ENCODE data around the gene VDAC1. TPM values are rescaled to one million over a fixed set of nuclear protein-coding genes. Genes with fewer than 3 reads are reported as not detected.

VDAC1 gene
- total RNA-seq, 2 experiments from 2014 or later = 46.8 to 50.9 TPM

GRCh38 chr5:133992429-133993155 lies 12.2 kb downstream of the VDAC1 start:
- ATAC-seq (ENCODE audit: poor library complexity) = no peak
- Mint-ChIP-seq H3K27ac (peak overlapping the region; percentile 44), H3K4me1 (ENCODE audit: low read depth) (peaks cover 45% of the 10 kb centered on the region), H3K4me3 (no peak overlapping the region), H3K9me3 (no peaks in the 10 kb centered on the region), H3K27me3 (no peaks in the 10 kb centered on the region), H3K36me3 (ENCODE audit: low read depth) (peaks cover 36% of the 10 kb centered on the region)
- intact Hi-C loops (cut with DNase I, micrococcal nuclease) = no loop called here
- TF ChIP-seq CTCF (IDR thresholded peaks at IDR 0.05) = no peak
- peaks cover 26% of the 10 kb centered on the region for H3K36me3 ChIP-seq (ENCODE audit: insufficient read depth, low read length)
- H3K4me1 ChIP-seq (ENCODE audit: insufficient read depth, low read length) = peaks cover 27% of the 10 kb centered on the region
- POLR2A ChIA-PET = interaction anchor here (1.1 to 1.5 kb wide), 2 partner anchors 12 to 13 kb away, joined by 3 to 6 read pairs; partner anchors contain the start of gene VDAC1
- no peaks in the 10 kb centered on the region for H3K27me3 ChIP-seq (ENCODE audit: control insufficient read depth in 1 of 2, insufficient read depth in 2 of 2, low read length in 2 of 2)
- CTCF ChIA-PET = interaction anchor here (1.2 kb wide), 1 partner anchor 12 kb away, joined by 3 read pairs; no protein-coding TSS in a partner anchor
- DNase-seq = no peak
- no peak overlapping the region for H3K27ac ChIP-seq (ENCODE audit: low read depth in 1 of 2, low read length in 2 of 2)
- no peak overlapping the region for H3K4me3 ChIP-seq (ENCODE audit: low read length)
- no peaks in the 10 kb centered on the region for H3K9me3 ChIP-seq (ENCODE audit: control insufficient read depth in 1 of 2, insufficient read depth in 1 of 2, low read length in 2 of 2)

GRCh38 chr5:133991171-133991910 lies 13.4 kb downstream of the VDAC1 start:
- H3K27me3 Mint-ChIP-seq = no peaks in the 10 kb centered on the region
- H3K36me3 ChIP-seq (ENCODE audit: insufficient read depth, low read length) = peaks cover 36% of the 10 kb centered on the region
- CTCF ChIA-PET = no interaction called here
- intact Hi-C loops (cut with DNase I, micrococcal nuclease) = no loop called here
- H3K36me3 Mint-ChIP-seq (ENCODE audit: low read depth) = peaks cover 47% of the 10 kb centered on the region
- H3K9me3 ChIP-seq (ENCODE audit: control insufficient read depth in 1 of 2, insufficient read depth in 1 of 2, low read length in 2 of 2) = no peaks in the 10 kb centered on the region
- ATAC-seq (ENCODE audit: poor library complexity) (no peak), DNase-seq (no peak)
- peaks cover 21% of the 10 kb centered on the region for H3K4me1 ChIP-seq (ENCODE audit: insufficient read depth, low read length)
- peaks cover 37% of the 10 kb centered on the region for H3K4me1 Mint-ChIP-seq (ENCODE audit: low read depth)
- H3K27ac ChIP-seq (ENCODE audit: low read depth in 1 of 2, low read length in 2 of 2) = no peak overlapping the region
- H3K27ac Mint-ChIP-seq = no peak overlapping the region
- no peaks in the 10 kb centered on the region for H3K9me3 Mint-ChIP-seq
- TF ChIP-seq CTCF (IDR thresholded peaks at IDR 0.05) = no peak
- H3K4me3 Mint-ChIP-seq = no peak overlapping the region
- H3K4me3 ChIP-seq (ENCODE audit: low read length) = no peak overlapping the region
- H3K27me3 ChIP-seq (ENCODE audit: control insufficient read depth in 1 of 2, insufficient read depth in 2 of 2, low read length in 2 of 2) = no peaks in the 10 kb centered on the region
- POLR2A ChIA-PET = interaction anchor here (1.5 kb wide), 1 partner anchor 13 kb away, joined by 6 read pairs; the partner anchor contains the start of gene VDAC1

GRCh38 chr5:133990396-133990795 lies 14.4 kb downstream of the VDAC1 start:
- Mint-ChIP-seq H3K36me3 (ENCODE audit: low read depth) (peaks cover 56% of the 10 kb centered on the region), H3K27ac (no peak overlapping the region)
- POLR2A ChIA-PET = no interaction called here

More at GRCh38 chr5:133990396-133990795, 14.4 kb downstream of the VDAC1 start:
- CTCF ChIA-PET = no interaction called here
- Histone ChIP-seq H3K27me3 (ENCODE audit: control insufficient read depth in 1 of 2, insufficient read depth in 2 of 2, low read length in 2 of 2) (no peaks in the 10 kb centered on the region), H3K4me1 (ENCODE audit: insufficient read depth, low read length) (peaks cover 12% of the 10 kb centered on the region), H3K27ac (ENCODE audit: low read depth in 1 of 2, low read length in 2 of 2) (no peak overlapping the region), H3K9me3 (ENCODE audit: control insufficient read depth in 1 of 2, insufficient read depth in 1 of 2, low read length in 2 of 2) (no peaks in the 10 kb centered on the region), H3K4me3 (ENCODE audit: low read length) (no peak overlapping the region), H3K36me3 (ENCODE audit: insufficient read depth, low read length) (peaks cover 42% of the 10 kb centered on the region)
- Mint-ChIP-seq H3K9me3 (no peaks in the 10 kb centered on the region), H3K27me3 (no peaks in the 10 kb centered on the region), H3K4me3 (no peak overlapping the region), H3K4me1 (ENCODE audit: low read depth) (peaks cover 35% of the 10 kb centered on the region)
- TF ChIP-seq CTCF (IDR thresholded peaks at IDR 0.05) = no peak
- DNase-seq (no peak), ATAC-seq (ENCODE audit: poor library complexity) (no peak)
- intact Hi-C loops (cut with DNase I, micrococcal nuclease) = no loop called here
